Measurements from ENCODE around the gene LRRC27.

DNA sequence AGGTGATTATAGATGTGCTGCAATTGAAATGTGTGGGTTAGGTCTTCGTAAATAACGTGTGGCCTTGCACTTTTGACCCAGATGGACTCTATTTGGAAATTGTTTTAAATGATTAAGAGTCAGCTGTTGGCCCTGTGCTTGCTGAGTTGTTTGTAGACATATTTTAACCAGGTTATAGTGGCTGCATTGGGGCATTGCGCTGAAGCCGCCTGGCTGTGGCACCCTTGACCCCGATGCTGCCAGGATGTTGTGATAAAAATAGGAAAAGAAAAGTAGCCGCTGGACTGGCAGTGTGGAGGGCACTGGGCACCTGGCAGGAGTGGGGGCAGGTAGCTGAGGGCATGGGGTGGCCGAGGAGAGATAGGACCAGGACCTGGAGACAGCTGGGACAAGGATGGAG lies 13.4 kb downstream of the LRRC27 start:
- TF ChIP-seq, protein P1, sequence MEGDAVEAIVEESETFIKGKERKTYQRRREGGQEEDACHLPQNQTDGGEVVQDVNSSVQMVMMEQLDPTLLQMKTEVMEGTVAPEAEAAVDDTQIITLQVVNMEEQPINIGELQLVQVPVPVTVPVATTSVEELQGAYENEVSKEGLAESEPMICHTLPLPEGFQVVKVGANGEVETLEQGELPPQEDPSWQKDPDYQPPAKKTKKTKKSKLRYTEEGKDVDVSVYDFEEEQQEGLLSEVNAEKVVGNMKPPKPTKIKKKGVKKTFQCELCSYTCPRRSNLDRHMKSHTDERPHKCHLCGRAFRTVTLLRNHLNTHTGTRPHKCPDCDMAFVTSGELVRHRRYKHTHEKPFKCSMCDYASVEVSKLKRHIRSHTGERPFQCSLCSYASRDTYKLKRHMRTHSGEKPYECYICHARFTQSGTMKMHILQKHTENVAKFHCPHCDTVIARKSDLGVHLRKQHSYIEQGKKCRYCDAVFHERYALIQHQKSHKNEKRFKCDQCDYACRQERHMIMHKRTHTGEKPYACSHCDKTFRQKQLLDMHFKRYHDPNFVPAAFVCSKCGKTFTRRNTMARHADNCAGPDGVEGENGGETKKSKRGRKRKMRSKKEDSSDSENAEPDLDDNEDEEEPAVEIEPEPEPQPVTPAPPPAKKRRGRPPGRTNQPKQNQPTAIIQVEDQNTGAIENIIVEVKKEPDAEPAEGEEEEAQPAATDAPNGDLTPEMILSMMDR (IDR thresholded peaks at IDR 0.05; ENCODE audit: low read length) = no peak
- no peak for TF ChIP-seq EZH2 (IDR thresholded peaks at IDR 0.05; ENCODE audit: borderline replicate concordance, low read length)

All from OCI-LY1 (cell line).